Endothelial cell (in vitro differentiated cells): ENCODE data around the gene PHEX. TPM values are rescaled to one million over a fixed set of nuclear protein-coding genes. Genes with fewer than 3 reads are reported as not detected.

ENCODE experiments used
- DNase-seq: peaks from one replicate; pipeline ENCODE4 v3.0.0; 2021; ENCODE audit warnings: low spot score
- H3K27ac Mint-ChIP-seq: one replicate; pipeline ENCODE4 v1.8.0; 2021; ENCODE audit warnings: mixed read lengths, inconsistent platforms; ENCODE audit not compliant: unreplicated experiment
- H3K27me3 Mint-ChIP-seq: one replicate; pipeline ENCODE4 v1.8.0; 2021; ENCODE audit warnings: mild to moderate bottlenecking, moderate library complexity, mixed read lengths, inconsistent platforms; ENCODE audit not compliant: unreplicated experiment
- H3K36me3 Mint-ChIP-seq: one replicate; pipeline ENCODE4 v1.8.0; 2021; ENCODE audit warnings: mild to moderate bottlenecking, low read depth, mixed read lengths, inconsistent platforms; ENCODE audit not compliant: unreplicated experiment
- H3K4me1 Mint-ChIP-seq: one replicate; pipeline ENCODE4 v1.8.0; 2021; ENCODE audit warnings: mild to moderate bottlenecking, mixed read lengths, inconsistent platforms; ENCODE audit not compliant: unreplicated experiment
- H3K4me3 Mint-ChIP-seq: one replicate; pipeline ENCODE4 v1.8.0; 2021; ENCODE audit warnings: mild to moderate bottlenecking, mixed read lengths, inconsistent platforms; ENCODE audit not compliant: unreplicated experiment
- H3K9me3 Mint-ChIP-seq: one replicate; pipeline ENCODE4 v1.8.0; 2021; ENCODE audit warnings: mixed read lengths, inconsistent platforms; ENCODE audit not compliant: unreplicated experiment
- CTCF ChIP-seq: fragments of 200-600 bp; sonication (generic); IDR thresholded peaks from one replicate; pipeline ENCODE4 v1.5.0; 2021; ENCODE audit warnings: antibody characterized with exemption; ENCODE audit not compliant: unreplicated experiment
- long read RNA-seq: library from polyadenylated mRNA; unstranded; transcript quantifications from one replicate; pipeline ENCODE4 v2.0.0, GENCODE V29; 2020; ENCODE audit not compliant: unreplicated experiment
- total RNA-seq: library from RNA; stranded (reverse); fragmentation: NEBNext Ultra II Directional; extraction: Animal tissue kit (Norgen Biotek cat#: 25700); gene quantifications from one replicate; pipeline ENCODE4 v1.2.1, GENCODE V29; 2021; ENCODE audit not compliant: unreplicated experiment

Gene PHEX
- total RNA-seq: 0.46 TPM
- long read RNA-seq: 0 reads

- Mint-ChIP-seq H3K27ac (no peak within 1 kb of the TSS), H3K9me3 (no peaks in the 10 kb centered on the region), H3K4me1 (peaks cover 7% of the 10 kb centered on the region), H3K4me3 (no peak within 1 kb of the TSS), H3K27me3 (no peaks in the 10 kb centered on the region), H3K36me3 (no peaks in the 10 kb centered on the region)
- no peak for DNase-seq
- TF ChIP-seq CTCF: no peak
Measured at GRCh38 chrX:22032084-22032483, at the start of gene PHEX. Gene PHEX (plus strand): TSS chrX:22032325. CDS start chrX:22033006, 681 bp downstream.

- no peak overlapping the region for H3K27ac Mint-ChIP-seq
- TF ChIP-seq CTCF: peak; percentile 74
- H3K36me3 Mint-ChIP-seq: peaks cover 6% of the 10 kb centered on the region
- H3K4me1 Mint-ChIP-seq: no peaks in the 10 kb centered on the region
- no peak overlapping the region for H3K4me3 Mint-ChIP-seq
- no peaks in the 10 kb centered on the region for H3K9me3 Mint-ChIP-seq
- peaks cover 2% of the 10 kb centered on the region for H3K27me3 Mint-ChIP-seq
- DNase-seq: peak; percentile 56
Measured at GRCh38 chrX:21985332-21985777, 46.8 kb upstream of the PHEX start.

- H3K4me3 Mint-ChIP-seq: no peak overlapping the region
- no peak overlapping the region for H3K27ac Mint-ChIP-seq
- DNase-seq: no peak
Measured at GRCh38 chrX:21986596-21986995, 45.5 kb upstream of the PHEX start.

GRCh38 chrX:21989384-21989783, 42.7 kb upstream of the PHEX start:
- H3K27ac Mint-ChIP-seq: no peak overlapping the region

More at GRCh38 chrX:21986596-21986995, 45.5 kb upstream of the PHEX start:
- Mint-ChIP-seq H3K27me3 (peaks cover 2% of the 10 kb centered on the region), H3K36me3 (peaks cover 6% of the 10 kb centered on the region), H3K9me3 (no peaks in the 10 kb centered on the region), H3K4me1 (no peaks in the 10 kb centered on the region)
- TF ChIP-seq CTCF: no peak

More at GRCh38 chrX:21989384-21989783, 42.7 kb upstream of the PHEX start:
- Mint-ChIP-seq H3K36me3 (peaks cover 12% of the 10 kb centered on the region), H3K4me1 (no peaks in the 10 kb centered on the region), H3K4me3 (no peak overlapping the region), H3K9me3 (no peaks in the 10 kb centered on the region), H3K27me3 (peaks cover 2% of the 10 kb centered on the region)
- no peak for TF ChIP-seq CTCF
- no peak for DNase-seq
